OCI-LY3 (cell line): ENCODE data around the gene RPL41.

ENCODE experiments used
- CTCF ChIP-seq: fragments of 200-600, 300-600 bp; sonication (generic); IDR thresholded peaks from 2 replicates; pipeline ENCODE4 v1.5.1; 2014; ENCODE audit warnings: antibody characterized with exemption, low read length, low read depth
- EZH2phosphoT487 ChIP-seq: fragments of 200-600 bp; shearing (Covaris generic); IDR thresholded peaks from 2 replicates; pipeline ENCODE4 v1.6.1; 2018; ENCODE audit warnings: antibody characterized with exemption, mixed run types, low read depth

- peak; percentile 34 for TF ChIP-seq CTCF
- TF ChIP-seq EZH2phosphoT487, result no peak
Measured at GRCh38 chr12:56151672-56152131, 35.3 kb downstream of the RPL41 start.
